ENCODE measurements around the gene ANXA1. TPM values are rescaled to one million over a fixed set of nuclear protein-coding genes. Genes with fewer than 3 reads are reported as not detected.

Gene ANXA1
- total RNA-seq, 2 donors from 2014 or later: 37.9 to 44.8 TPM

DNA sequence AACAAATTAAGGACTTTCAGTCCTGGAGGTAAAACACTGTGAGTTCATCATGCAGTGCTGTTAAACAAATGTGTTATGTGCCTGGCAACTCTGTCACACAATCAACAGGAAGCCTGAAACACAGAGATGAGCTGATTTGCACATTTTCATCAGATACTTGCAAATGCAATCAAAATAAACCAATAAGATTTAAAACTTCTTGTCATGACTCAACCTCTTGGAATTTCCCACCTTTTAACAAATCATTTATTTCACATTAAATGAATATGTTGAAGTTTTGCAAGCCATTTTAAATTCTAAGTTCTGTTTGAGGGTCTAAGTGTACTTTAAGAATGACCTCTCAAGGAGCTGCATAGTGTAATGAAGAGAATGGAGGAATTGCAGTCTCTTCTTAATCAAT, 64.4 kb downstream of the ANXA1 start:
- no peak for DNase-seq
- Histone ChIP-seq H3K27me3 (no peaks in the 10 kb centered on the region), H3K4me3 (no peak overlapping the region), H3K9me3 (no peaks in the 10 kb centered on the region), H3K36me3 (replicated peaks in 1 of 2; ENCODE audit: insufficient read depth in 1 of 2, low read depth in 2 of 2) (no peaks in the 10 kb centered on the region), H3K27ac (no peak overlapping the region), H3K4me1 (no peaks in the 10 kb centered on the region)
- no peak for TF ChIP-seq POLR2A (IDR thresholded peaks at IDR 0.05)
- TF ChIP-seq, protein P1, sequence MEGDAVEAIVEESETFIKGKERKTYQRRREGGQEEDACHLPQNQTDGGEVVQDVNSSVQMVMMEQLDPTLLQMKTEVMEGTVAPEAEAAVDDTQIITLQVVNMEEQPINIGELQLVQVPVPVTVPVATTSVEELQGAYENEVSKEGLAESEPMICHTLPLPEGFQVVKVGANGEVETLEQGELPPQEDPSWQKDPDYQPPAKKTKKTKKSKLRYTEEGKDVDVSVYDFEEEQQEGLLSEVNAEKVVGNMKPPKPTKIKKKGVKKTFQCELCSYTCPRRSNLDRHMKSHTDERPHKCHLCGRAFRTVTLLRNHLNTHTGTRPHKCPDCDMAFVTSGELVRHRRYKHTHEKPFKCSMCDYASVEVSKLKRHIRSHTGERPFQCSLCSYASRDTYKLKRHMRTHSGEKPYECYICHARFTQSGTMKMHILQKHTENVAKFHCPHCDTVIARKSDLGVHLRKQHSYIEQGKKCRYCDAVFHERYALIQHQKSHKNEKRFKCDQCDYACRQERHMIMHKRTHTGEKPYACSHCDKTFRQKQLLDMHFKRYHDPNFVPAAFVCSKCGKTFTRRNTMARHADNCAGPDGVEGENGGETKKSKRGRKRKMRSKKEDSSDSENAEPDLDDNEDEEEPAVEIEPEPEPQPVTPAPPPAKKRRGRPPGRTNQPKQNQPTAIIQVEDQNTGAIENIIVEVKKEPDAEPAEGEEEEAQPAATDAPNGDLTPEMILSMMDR (IDR thresholded peaks at IDR 0.05): no peak
- intact Hi-C loops (cut with DNase I): no loop called here
- ATAC-seq: no peak

Other genes with a start within 250 kb of the ANXA1 start
- gene ALDH1A1, start 198.8 kb upstream of the ANXA1 start, total RNA-seq: 100 to 1,000 TPM in 1 of 2 donors, 10 to 100 TPM in 1; 87.7 to 184 TPM

Data from body of pancreas (tissue), 4 donors.